22Rv1 (cell line): ENCODE data around the gene CDK14.

Experiments
- H3K27ac ChIP-seq: fragments of 450-650 bp; 2 replicates; pipeline ENCODE4 v1.5.1; 2017
- ZFX ChIP-seq: fragments of 450-650 bp; IDR thresholded peaks from 2 replicates; pipeline ENCODE4 v1.6.1; 2017; ENCODE audit warnings: antibody characterized with exemption, borderline replicate concordance
- TF ChIP-seq, protein P1 (sequence below): fragments of 450-650 bp; IDR thresholded peaks from 2 replicates; pipeline ENCODE4 v1.5.1; 2017; ENCODE audit warnings: mild to moderate bottlenecking

CDK14 gene

DNA sequence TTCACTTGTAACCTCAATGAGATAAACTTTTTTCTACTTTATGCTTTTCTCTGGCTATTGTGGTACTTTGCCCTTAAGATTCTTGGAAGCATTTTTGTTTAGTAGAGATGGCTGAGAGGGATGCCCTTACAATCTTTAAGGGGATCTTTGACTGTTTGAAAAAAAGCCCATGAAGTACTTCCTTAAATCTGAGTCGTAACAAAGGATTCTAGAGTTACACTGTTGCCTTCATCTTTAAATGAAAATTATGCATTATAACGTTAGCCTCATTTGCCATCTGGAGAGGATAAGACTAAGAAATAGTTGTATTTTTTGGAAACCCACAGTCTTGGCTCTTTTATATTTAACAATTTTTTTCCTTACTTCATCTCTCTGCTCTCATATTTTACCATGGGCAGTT lies 630.3 kb downstream of the CDK14 start:
- H3K27ac ChIP-seq: no peak overlapping the region
- TF ChIP-seq ZFX: no peak
- TF ChIP-seq, protein P1, sequence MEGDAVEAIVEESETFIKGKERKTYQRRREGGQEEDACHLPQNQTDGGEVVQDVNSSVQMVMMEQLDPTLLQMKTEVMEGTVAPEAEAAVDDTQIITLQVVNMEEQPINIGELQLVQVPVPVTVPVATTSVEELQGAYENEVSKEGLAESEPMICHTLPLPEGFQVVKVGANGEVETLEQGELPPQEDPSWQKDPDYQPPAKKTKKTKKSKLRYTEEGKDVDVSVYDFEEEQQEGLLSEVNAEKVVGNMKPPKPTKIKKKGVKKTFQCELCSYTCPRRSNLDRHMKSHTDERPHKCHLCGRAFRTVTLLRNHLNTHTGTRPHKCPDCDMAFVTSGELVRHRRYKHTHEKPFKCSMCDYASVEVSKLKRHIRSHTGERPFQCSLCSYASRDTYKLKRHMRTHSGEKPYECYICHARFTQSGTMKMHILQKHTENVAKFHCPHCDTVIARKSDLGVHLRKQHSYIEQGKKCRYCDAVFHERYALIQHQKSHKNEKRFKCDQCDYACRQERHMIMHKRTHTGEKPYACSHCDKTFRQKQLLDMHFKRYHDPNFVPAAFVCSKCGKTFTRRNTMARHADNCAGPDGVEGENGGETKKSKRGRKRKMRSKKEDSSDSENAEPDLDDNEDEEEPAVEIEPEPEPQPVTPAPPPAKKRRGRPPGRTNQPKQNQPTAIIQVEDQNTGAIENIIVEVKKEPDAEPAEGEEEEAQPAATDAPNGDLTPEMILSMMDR: no peak

DNA sequence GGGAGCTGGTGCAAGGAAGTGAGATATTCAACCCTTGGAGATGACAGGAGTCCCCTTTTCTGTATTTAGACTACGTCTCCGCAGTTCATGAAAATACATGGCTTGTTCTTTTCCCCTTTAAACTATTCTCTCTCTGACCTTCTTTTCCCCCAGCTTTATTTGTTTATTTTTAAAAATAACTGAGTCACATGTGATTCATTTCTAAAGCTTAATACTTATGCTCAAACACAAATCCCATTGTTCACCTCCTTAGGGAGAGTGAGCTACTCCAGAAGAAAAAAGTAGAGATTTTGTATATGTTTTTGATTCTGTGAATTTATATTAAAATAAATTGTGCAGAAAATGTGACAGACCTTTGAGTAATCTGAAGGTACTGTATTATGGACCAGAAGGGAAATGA lies 632.2 kb downstream of the CDK14 start:
- no peak overlapping the region for H3K27ac ChIP-seq
- TF ChIP-seq, protein P1: no peak
- TF ChIP-seq ZFX: no peak

DNA sequence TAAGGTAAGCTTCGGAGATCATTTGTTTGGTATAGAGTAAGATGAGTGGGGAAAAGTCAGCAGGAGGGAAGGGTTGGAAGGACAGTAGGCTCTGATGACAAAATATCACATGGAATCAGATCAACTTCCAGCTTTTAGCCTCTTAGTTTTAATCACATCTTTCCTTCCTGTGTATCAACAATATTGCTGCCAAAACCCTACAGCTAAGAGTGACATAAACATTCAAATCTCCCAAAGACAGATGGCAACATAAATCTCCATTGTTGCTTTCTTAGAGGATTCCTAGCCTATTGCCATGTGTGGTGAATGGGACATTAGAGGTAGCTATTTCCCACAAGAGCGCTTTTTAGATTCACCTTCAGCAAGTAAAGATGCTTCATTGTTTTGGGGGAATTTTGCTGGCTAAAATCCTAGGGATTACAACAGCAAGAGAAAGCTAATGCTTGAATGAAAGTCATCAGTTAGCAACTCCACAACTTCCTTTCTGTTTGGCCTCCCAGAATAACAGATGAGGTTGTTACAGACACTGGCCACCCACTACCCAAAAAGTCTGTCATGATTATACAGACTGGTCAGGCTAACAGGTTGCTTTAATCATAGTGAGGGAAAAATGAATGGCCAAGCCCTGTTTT lies 632.9 kb downstream of the CDK14 start:
- no peak overlapping the region for H3K27ac ChIP-seq
- TF ChIP-seq ZFX: no peak
- TF ChIP-seq, protein P1: no peak

DNA sequence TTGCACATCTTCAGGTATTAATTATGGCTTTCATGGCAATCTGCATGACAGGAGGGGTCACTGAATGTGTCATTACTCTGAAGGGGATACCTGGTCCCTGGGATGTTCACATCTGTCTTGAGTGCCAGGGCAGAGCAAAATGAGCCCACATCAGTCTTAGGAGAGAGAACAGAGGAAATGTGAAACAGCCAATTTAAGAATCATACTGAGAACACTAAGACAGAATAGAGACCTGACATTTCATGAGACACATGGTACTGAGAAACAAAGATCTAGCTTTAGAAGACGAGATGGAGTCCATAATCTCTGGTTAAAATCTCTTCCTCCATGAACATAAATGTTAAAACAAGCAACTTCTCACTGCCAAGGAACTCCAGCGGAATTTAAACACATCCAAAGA lies 634.0 kb downstream of the CDK14 start:
- TF ChIP-seq, protein P1: no peak
- no peak overlapping the region for H3K27ac ChIP-seq

DNA sequence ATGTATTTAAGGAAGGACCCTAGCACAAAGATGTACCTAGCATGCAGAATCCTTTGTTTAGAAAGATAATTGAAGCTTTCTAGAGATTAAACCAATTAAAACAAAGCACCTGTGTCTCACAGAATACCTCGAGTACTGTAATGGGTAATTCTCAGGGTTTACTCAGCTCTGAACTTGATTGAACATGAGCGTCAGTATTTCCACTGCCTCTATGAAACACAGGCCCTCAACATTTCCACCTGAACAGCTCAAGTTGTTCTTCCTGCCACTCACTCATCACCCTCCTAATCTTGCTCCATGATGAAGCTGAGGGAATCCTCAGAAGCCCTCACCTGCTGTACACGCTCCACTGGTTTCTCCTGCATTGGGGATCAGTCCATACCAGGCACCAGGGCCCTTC lies 634.4 kb downstream of the CDK14 start:
- no peak overlapping the region for H3K27ac ChIP-seq
- TF ChIP-seq ZFX: no peak
- TF ChIP-seq, protein P1: no peak

DNA sequence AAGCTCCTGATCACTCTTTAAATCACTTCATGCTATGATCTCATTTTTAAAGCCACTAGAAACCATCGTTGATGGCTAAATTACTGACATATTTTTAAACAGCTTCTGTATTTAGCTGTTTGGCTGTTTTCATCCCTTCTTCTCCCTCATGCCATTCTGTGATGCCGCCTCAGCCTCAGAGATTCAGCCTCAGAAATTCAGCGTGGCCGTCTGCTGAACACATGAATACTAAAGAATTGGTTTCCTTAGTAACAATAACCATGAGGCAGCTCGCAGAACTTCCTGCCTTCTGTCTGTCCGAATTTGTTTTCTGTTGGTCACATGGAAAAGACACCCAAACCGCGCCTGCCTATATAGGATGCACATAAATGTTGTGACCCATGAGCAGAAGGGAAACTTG lies 637.1 kb downstream of the CDK14 start:
- TF ChIP-seq, protein P1: no peak
- no peak for TF ChIP-seq ZFX
- no peak overlapping the region for H3K27ac ChIP-seq

DNA sequence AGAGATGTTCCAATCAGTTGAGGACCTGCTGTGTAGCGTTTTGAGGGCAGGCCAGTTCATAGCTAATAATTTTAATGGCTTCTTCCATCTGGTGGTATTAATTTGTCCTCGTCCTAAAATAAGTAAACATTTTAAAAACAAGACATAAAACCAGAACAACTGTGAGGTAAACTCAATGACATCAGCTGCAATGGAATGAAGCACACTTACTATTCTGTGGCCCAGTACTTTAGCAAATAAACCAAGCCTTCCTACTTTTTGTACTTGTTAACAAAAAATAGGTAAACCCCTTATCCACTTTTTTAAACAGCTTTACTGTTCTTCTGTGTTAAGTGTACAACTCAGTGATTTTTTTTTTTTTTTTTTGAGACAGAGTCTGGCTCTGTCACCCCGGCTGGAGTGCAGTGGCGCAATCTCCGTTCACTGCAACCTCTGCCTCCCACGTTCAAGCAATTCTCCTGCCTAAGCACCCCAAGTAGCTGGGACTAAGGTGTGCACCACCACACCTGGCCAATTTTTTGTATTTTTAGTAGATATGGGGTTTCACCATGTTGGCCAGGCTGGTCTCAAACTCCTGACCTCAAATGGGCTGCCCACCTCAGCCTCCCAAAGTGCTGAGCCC lies 639.2 kb downstream of the CDK14 start:
- H3K27ac ChIP-seq: no peak overlapping the region
- TF ChIP-seq, protein P1: no peak
- no peak for TF ChIP-seq ZFX
